H9 (cell line): ENCODE results near the gene ZIC5. TPM values are rescaled to one million over a fixed set of nuclear protein-coding genes. Genes with fewer than 3 reads are reported as not detected.
A peak's percentile ranks its signal among the peaks of the same experiment; 100 is the strongest.

Experiments
- DNase-seq: peaks from one replicate; pipeline ENCODE4 v3.0.0-alpha.2; 2017
- H2AFZ ChIP-seq: one replicate; pipeline ENCODE4 v1.6.1; 2013; ENCODE audit warnings: mild to moderate bottlenecking, low read length, control low read depth, moderate library complexity
- H2AK5ac ChIP-seq: 2 replicates; pipeline ENCODE4 v1.6.1; 2013; ENCODE audit warnings: low read length, control low read depth, mixed read lengths; ENCODE audit not compliant: insufficient read length
- H2BK120ac ChIP-seq: one replicate; pipeline ENCODE4 v1.6.1; 2013; ENCODE audit warnings: low read depth, mild to moderate bottlenecking, low read length, control low read depth, inconsistent platforms; ENCODE audit not compliant: poor library complexity, severe bottlenecking
- H2BK12ac ChIP-seq: 2 replicates; pipeline ENCODE4 v1.6.1; 2013; ENCODE audit warnings: low read length, control low read depth, mixed read lengths, low read depth; ENCODE audit not compliant: insufficient read length
- H2BK15ac ChIP-seq: 2 replicates; pipeline ENCODE4 v1.6.1; 2013; ENCODE audit warnings: low read depth, low read length, control low read depth
- H2BK20ac ChIP-seq: one replicate; pipeline ENCODE4 v1.6.1; 2013; ENCODE audit warnings: low read depth, mild to moderate bottlenecking, low read length, control low read depth, inconsistent platforms; ENCODE audit not compliant: poor library complexity, severe bottlenecking
- H2BK5ac ChIP-seq: 2 replicates; pipeline ENCODE4 v1.6.1; 2013; ENCODE audit warnings: low read length, control low read depth, mixed read lengths; ENCODE audit not compliant: insufficient read length
- H3K14ac ChIP-seq: 2 replicates; pipeline ENCODE4 v1.6.1; 2013; ENCODE audit warnings: low read length, control low read depth; ENCODE audit not compliant: insufficient read depth
- H3K18ac ChIP-seq: 2 replicates; pipeline ENCODE4 v1.6.1; 2013; ENCODE audit warnings: low read depth, mild to moderate bottlenecking, mixed read lengths, low read length, control low read depth; ENCODE audit not compliant: insufficient read length
- H3K23ac ChIP-seq: 2 replicates; pipeline ENCODE4 v1.6.1; 2013; ENCODE audit warnings: low read length, control low read depth, mixed read lengths, low read depth; ENCODE audit not compliant: insufficient read length
- H3K23me2 ChIP-seq: 2 replicates; pipeline ENCODE4 v1.6.1; 2013; ENCODE audit warnings: low read depth, mild to moderate bottlenecking, mixed read lengths, low read length, control low read depth; ENCODE audit not compliant: insufficient read length, poor library complexity, severe bottlenecking
- H3K27ac ChIP-seq: 2 replicates; pipeline ENCODE4 v1.5.1; 2013; ENCODE audit warnings: low read length, control low read depth, mixed read lengths, low read depth; ENCODE audit not compliant: insufficient read length
- H3K27me3 ChIP-seq: 2 replicates; pipeline ENCODE4 v1.6.1; 2013; ENCODE audit warnings: low read length, control low read depth, inconsistent platforms; ENCODE audit not compliant: insufficient read depth
- H3K4ac ChIP-seq: 2 replicates; pipeline ENCODE4 v1.6.1; 2013; ENCODE audit warnings: low read depth, mild to moderate bottlenecking, control low read depth, inconsistent platforms, low read length, moderate library complexity
- H3K4me1 ChIP-seq: 2 replicates; pipeline ENCODE4 v1.6.1; 2013; ENCODE audit warnings: low read length, control low read depth, inconsistent platforms; ENCODE audit not compliant: insufficient read depth
- H3K4me2 ChIP-seq: 2 replicates; pipeline ENCODE4 v1.6.1; 2013; ENCODE audit warnings: low read length, control low read depth, mixed read lengths; ENCODE audit not compliant: insufficient read length, insufficient read depth
- H3K56ac ChIP-seq: 2 replicates; pipeline ENCODE4 v1.6.1; 2013; ENCODE audit warnings: low read depth, mild to moderate bottlenecking, mixed read lengths, low read length, control low read depth; ENCODE audit not compliant: insufficient read length
- H3K79me1 ChIP-seq: 2 replicates; pipeline ENCODE4 v1.6.1; 2013; ENCODE audit warnings: low read depth, mild to moderate bottlenecking, moderate library complexity, low read length, control low read depth, inconsistent platforms; ENCODE audit not compliant: insufficient read depth, poor library complexity, severe bottlenecking
- H3K79me2 ChIP-seq: 2 replicates; pipeline ENCODE4 v1.6.1; 2013; ENCODE audit warnings: low read length, control low read depth, inconsistent platforms; ENCODE audit not compliant: insufficient read depth
- H3K9ac ChIP-seq: 2 replicates; pipeline ENCODE4 v1.6.1; 2013; ENCODE audit warnings: low read length, control low read depth, mixed read lengths; ENCODE audit not compliant: insufficient read length; ENCODE audit errors: extremely low read depth
- H3K9me3 ChIP-seq: one replicate; pipeline ENCODE4 v1.6.1; 2013; ENCODE audit warnings: low read depth, low read length, inconsistent platforms; ENCODE audit not compliant: control insufficient read depth
- H3T11ph ChIP-seq: one replicate; pipeline ENCODE4 v1.6.1; 2013; ENCODE audit warnings: mild to moderate bottlenecking, low read length, control low read depth, inconsistent platforms
- H4K20me1 ChIP-seq: one replicate; pipeline ENCODE4 v1.6.1; 2013; ENCODE audit not compliant: control insufficient read depth, insufficient read length, insufficient read depth
- H4K5ac ChIP-seq: 2 replicates; pipeline ENCODE4 v1.6.1; 2013; ENCODE audit warnings: low read depth, mild to moderate bottlenecking, mixed read lengths, low read length, control low read depth; ENCODE audit not compliant: insufficient read length
- H4K8ac ChIP-seq: replicated peaks from 2 replicates; pipeline ENCODE4 v1.6.1; 2013; ENCODE audit warnings: low read length, control low read depth, mixed read lengths, low read depth; ENCODE audit not compliant: insufficient read length
- H4K91ac ChIP-seq: 2 replicates; pipeline ENCODE4 v1.6.1; 2013; ENCODE audit warnings: low read depth, mild to moderate bottlenecking, moderate library complexity, mixed read lengths, low read length, control low read depth; ENCODE audit not compliant: insufficient read length
- H3K27ac Mint-ChIP-seq, 3 experiments: 2 replicates in 2 of 3; 3 replicates in 1 of 3; pipeline ENCODE4 v1.8.0; 2020 to 2021; ENCODE audit warnings: mixed read lengths in 3 of 3, mild to moderate bottlenecking in 1 of 3, moderate library complexity in 1 of 3
- H3K27me3 Mint-ChIP-seq: 2 replicates; pipeline ENCODE4 v1.8.0; 2021; ENCODE audit warnings: low read depth, mild to moderate bottlenecking, moderate library complexity, mixed read lengths
- H3K36me3 Mint-ChIP-seq, 3 experiments: 2 replicates in 2 of 3; 3 replicates in 1 of 3; pipeline ENCODE4 v1.8.0; 2020 to 2021; ENCODE audit warnings: low read depth in 3 of 3, mixed read lengths in 3 of 3; ENCODE audit not compliant: insufficient read depth in 1 of 3
- H3K4me1 Mint-ChIP-seq, 2 experiments: 2 replicates each; pipeline ENCODE4 v1.8.0; 2020; ENCODE audit warnings: mixed read lengths in 2 of 2
- H3K4me3 Mint-ChIP-seq, 2 experiments: 2 replicates in 1 of 2; 3 replicates in 1 of 2; pipeline ENCODE4 v1.8.0; 2020 to 2021; ENCODE audit warnings: mild to moderate bottlenecking in 2 of 2, mixed read lengths in 2 of 2, moderate library complexity in 1 of 2
- H3K9me3 Mint-ChIP-seq, 2 experiments: 2 replicates in 1 of 2; 3 replicates in 1 of 2; pipeline ENCODE4 v1.8.0; 2020; ENCODE audit warnings: mild to moderate bottlenecking in 2 of 2, mixed read lengths in 2 of 2, moderate library complexity in 1 of 2
- CTCF ChIP-seq: fragments of 200-600 bp; sonication (generic); conservative IDR thresholded peaks from 3 replicates; pipeline ENCODE4 v1.8.0; 2021; ENCODE audit warnings: antibody characterized with exemption, mild to moderate bottlenecking
- WGBS: extraction: QIAGEN DNeasy Blood & Tissue Kit; methylation state at CpG from one replicate; pipeline ENCODE4 v1.1.7; 2013; ENCODE audit warnings: missing lambda C conversion rate, low lambda C conversion rate, mixed read lengths; ENCODE audit not compliant: insufficient read length; ENCODE audit errors: extremely low coverage; 5-methylcytosine and 5-hydroxymethylcytosine counted together
- total RNA-seq: library from RNA; stranded (reverse); gene quantifications from 2 replicates; pipeline ENCODE4 v1.2.1, GENCODE V29; 2021

The ZIC5 gene
- total RNA-seq, 1 experiment from 2014 or later: 51.9 TPM

- Mint-ChIP-seq H3K9me3 (peaks cover 0 to 9% of the 10 kb centered on the region in 2 experiments; a peak in 2 of 5 replicates), H3K4me3 (peak overlapping the region; percentile 53 to 58; a peak in 3 of 5 replicates), H3K27ac (no peak overlapping the region; a peak in 1 of 7 replicates), H3K36me3 (no peaks in the 10 kb centered on the region), H3K27me3 (peaks cover 47% of the 10 kb centered on the region), H3K4me1 (peaks cover 38 to 48% of the 10 kb centered on the region in 2 experiments)
- H3K56ac ChIP-seq: no peak overlapping the region
- H3K9me3 ChIP-seq: no peaks in the 10 kb centered on the region
- H2AFZ ChIP-seq: no peak overlapping the region
- H3K4me2 ChIP-seq: peak overlapping the region; percentile 99
- H4K8ac ChIP-seq: no peak overlapping the region
- H2BK15ac ChIP-seq: no peak overlapping the region
- H3K79me1 ChIP-seq: no peaks in the 10 kb centered on the region
- no peak overlapping the region for H2BK120ac ChIP-seq
- no peak for DNase-seq
- peak overlapping the region; percentile 9 for H3K14ac ChIP-seq
- H3K27me3 ChIP-seq: peaks cover 24% of the 10 kb centered on the region; the same call in 1 of the 2 replicates
- no CpG with 5 or more reads among the region's 40 CpGs for WGBS
- peaks cover 5% of the 10 kb centered on the region; the same call in 1 of the 2 replicates for H3K4me1 ChIP-seq
- no peak overlapping the region for H3K27ac ChIP-seq
- H2BK5ac ChIP-seq: no peak overlapping the region
- no peak overlapping the region for H2AK5ac ChIP-seq
- peaks cover 19% of the 10 kb centered on the region for H3K23me2 ChIP-seq
- H3K9ac ChIP-seq: no peak overlapping the region
- no peak overlapping the region for H2BK20ac ChIP-seq
- no peak overlapping the region for H4K5ac ChIP-seq
- peak overlapping the region; percentile 1 for H3K18ac ChIP-seq
- no peak overlapping the region for H3K4ac ChIP-seq
- no peak for TF ChIP-seq CTCF
- H3K23ac ChIP-seq: no peak overlapping the region
- no peaks in the 10 kb centered on the region for H3K79me2 ChIP-seq
- no peaks in the 10 kb centered on the region for H4K20me1 ChIP-seq
- no peak overlapping the region for H2BK12ac ChIP-seq
- no peak overlapping the region for H3T11ph ChIP-seq
- H4K91ac ChIP-seq: no peak overlapping the region
These were observed 26.2 kb upstream of the ZIC5 start for GRCh38 chr13:99997702-99998214.
